ENCODE data around the gene ASB3. TPM values are rescaled to one million over a fixed set of nuclear protein-coding genes. Genes with fewer than 3 reads are reported as not detected.

The ASB3 gene
- total and polyA plus RNA-seq, 9 of the 15 experiments (the other 6 are each of a cell fraction or from before 2014, with no cell fraction given) = 13.6 to 35.3 (median 18.7) TPM

DNA sequence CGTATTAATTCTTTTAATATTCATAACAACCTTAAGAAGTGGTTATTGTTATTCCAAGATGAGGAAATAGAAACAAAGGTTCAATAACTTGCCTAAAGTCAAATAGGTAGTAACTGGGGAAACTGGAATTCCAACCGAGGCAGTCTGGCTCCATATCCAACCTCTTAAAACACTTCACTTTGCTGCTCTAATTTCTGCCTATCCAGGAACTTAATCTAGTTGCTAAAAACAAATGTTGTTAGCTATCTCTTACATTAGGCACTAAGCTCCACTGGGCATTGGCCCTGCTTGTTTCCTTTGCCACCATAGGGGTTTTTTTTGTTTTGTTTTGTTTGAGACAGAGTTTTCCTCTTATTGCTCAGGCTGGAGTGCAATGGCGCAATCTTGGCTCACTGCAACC is 24.8 kb upstream of the ASB3 start (continued):
- TF ChIP-seq, protein P1, sequence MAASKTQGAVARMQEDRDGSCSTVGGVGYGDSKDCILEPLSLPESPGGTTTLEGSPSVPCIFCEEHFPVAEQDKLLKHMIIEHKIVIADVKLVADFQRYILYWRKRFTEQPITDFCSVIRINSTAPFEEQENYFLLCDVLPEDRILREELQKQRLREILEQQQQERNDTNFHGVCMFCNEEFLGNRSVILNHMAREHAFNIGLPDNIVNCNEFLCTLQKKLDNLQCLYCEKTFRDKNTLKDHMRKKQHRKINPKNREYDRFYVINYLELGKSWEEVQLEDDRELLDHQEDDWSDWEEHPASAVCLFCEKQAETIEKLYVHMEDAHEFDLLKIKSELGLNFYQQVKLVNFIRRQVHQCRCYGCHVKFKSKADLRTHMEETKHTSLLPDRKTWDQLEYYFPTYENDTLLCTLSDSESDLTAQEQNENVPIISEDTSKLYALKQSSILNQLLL (CRISPR knock-in tag; IDR thresholded peaks at IDR 0.05; ENCODE audit: borderline replicate concordance) = no peak
- TF ChIP-seq, protein P2, sequence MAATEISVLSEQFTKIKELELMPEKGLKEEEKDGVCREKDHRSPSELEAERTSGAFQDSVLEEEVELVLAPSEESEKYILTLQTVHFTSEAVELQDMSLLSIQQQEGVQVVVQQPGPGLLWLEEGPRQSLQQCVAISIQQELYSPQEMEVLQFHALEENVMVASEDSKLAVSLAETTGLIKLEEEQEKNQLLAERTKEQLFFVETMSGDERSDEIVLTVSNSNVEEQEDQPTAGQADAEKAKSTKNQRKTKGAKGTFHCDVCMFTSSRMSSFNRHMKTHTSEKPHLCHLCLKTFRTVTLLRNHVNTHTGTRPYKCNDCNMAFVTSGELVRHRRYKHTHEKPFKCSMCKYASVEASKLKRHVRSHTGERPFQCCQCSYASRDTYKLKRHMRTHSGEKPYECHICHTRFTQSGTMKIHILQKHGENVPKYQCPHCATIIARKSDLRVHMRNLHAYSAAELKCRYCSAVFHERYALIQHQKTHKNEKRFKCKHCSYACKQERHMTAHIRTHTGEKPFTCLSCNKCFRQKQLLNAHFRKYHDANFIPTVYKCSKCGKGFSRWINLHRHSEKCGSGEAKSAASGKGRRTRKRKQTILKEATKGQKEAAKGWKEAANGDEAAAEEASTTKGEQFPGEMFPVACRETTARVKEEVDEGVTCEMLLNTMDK (IDR thresholded peaks at IDR 0.05; ENCODE audit: borderline replicate concordance, insufficient read depth, low read depth, low read length, poor library complexity, severe bottlenecking) = no peak
- no peak for TF ChIP-seq ZNF79 (CRISPR knock-in tag; IDR thresholded peaks at IDR 0.05; ENCODE audit: low read depth)
- no peak for TF ChIP-seq ZFX (CRISPR knock-in tag; IDR thresholded peaks at IDR 0.05)
- TF ChIP-seq CCAR2 (IDR thresholded peaks at IDR 0.05; ENCODE audit: low read depth, low read length) = no peak
- TF ChIP-seq, protein P3, sequence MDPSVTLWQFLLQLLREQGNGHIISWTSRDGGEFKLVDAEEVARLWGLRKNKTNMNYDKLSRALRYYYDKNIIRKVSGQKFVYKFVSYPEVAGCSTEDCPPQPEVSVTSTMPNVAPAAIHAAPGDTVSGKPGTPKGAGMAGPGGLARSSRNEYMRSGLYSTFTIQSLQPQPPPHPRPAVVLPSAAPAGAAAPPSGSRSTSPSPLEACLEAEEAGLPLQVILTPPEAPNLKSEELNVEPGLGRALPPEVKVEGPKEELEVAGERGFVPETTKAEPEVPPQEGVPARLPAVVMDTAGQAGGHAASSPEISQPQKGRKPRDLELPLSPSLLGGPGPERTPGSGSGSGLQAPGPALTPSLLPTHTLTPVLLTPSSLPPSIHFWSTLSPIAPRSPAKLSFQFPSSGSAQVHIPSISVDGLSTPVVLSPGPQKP (CRISPR knock-in tag; IDR thresholded peaks at IDR 0.05) = no peak
- TF ChIP-seq BHLHE40 (IDR thresholded peaks at IDR 0.05; ENCODE audit: low read length) = no peak
- TF ChIP-seq, protein P4, sequence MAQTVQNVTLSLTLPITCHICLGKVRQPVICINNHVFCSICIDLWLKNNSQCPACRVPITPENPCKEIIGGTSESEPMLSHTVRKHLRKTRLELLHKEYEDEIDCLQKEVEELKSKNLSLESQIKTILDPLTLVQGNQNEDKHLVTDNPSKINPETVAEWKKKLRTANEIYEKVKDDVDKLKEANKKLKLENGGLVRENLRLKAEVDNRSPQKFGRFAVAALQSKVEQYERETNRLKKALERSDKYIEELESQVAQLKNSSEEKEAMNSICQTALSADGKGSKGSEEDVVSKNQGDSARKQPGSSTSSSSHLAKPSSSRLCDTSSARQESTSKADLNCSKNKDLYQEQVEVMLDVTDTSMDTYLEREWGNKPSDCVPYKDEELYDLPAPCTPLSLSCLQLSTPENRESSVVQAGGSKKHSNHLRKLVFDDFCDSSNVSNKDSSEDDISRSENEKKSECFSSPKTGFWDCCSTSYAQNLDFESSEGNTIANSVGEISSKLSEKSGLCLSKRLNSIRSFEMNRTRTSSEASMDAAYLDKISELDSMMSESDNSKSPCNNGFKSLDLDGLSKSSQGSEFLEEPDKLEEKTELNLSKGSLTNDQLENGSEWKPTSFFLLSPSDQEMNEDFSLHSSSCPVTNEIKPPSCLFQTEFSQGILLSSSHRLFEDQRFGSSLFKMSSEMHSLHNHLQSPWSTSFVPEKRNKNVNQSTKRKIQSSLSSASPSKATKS (CRISPR knock-in tag; IDR thresholded peaks at IDR 0.05) = no peak
- TF ChIP-seq BRD9 (IDR thresholded peaks at IDR 0.05; ENCODE audit: low read depth, partially characterized antibody) = no peak
- TF ChIP-seq SMARCA4 (IDR thresholded peaks at IDR 0.05) = no peak
- no peak for TF ChIP-seq POLR2H (tag; IDR thresholded peaks at IDR 0.05; ENCODE audit: low read depth)
